Kidney (tissue), 14 donors: ENCODE measurements around the gene COL26A1. TPM values are rescaled to one million over a fixed set of nuclear protein-coding genes. Genes with fewer than 3 reads are reported as not detected.

Experiments used
- DNase-seq, 5 donors: peaks; one replicate each; pipeline ENCODE4 v3.0.0-alpha.2; 2013 to 2020
- FAIRE-seq: peaks from 2 replicates; lab custom pipeline; 2012; peaks lifted over from hg19 to GRCh38; lab: Jason Lieb, UNC
- H3K27ac ChIP-seq, 2 donors: one replicate each; pipeline ENCODE4 v1.7.0; 2013; ENCODE audit warnings: low read depth in 2 of 2, low read length in 2 of 2, inconsistent platforms in 1 of 2
- H3K27me3 ChIP-seq: one replicate; pipeline ENCODE4 v1.7.1; 2013; ENCODE audit warnings: low read length, inconsistent platforms; ENCODE audit not compliant: control insufficient read depth, insufficient read depth
- H3K36me3 ChIP-seq, 3 donors: one replicate each; pipeline versions ENCODE4 v1.7.0 to v1.7.1; 2013; ENCODE audit warnings: low read length in 3 of 3, control low read depth in 1 of 3, inconsistent platforms in 1 of 3; ENCODE audit not compliant: insufficient read depth in 3 of 3, control insufficient read depth in 2 of 3
- H3K4me1 ChIP-seq, 3 donors: one replicate each; pipeline versions ENCODE4 v1.7.0 to v1.7.1; 2013; ENCODE audit warnings: low read length in 3 of 3, inconsistent platforms in 1 of 3, low read depth in 1 of 3; ENCODE audit not compliant: control insufficient read depth in 2 of 3, insufficient read depth in 2 of 3
- H3K4me3 ChIP-seq, 3 donors: one replicate each; pipeline versions ENCODE4 v1.7.0 to v1.8.1; 2013; ENCODE audit warnings: low read length in 3 of 3, control low read depth in 1 of 3, inconsistent platforms in 1 of 3
- H3K9ac ChIP-seq, 3 donors: one replicate each; pipeline versions ENCODE4 v1.7.0 to v1.7.1; 2013; ENCODE audit warnings: low read length in 3 of 3, control low read depth in 1 of 3, inconsistent platforms in 1 of 3
- H3K9me3 ChIP-seq, 3 donors: one replicate each; pipeline versions ENCODE4 v1.7.0 to v1.7.1; 2013; ENCODE audit warnings: low read length in 3 of 3, control low read depth in 1 of 3, inconsistent platforms in 1 of 3; ENCODE audit not compliant: control insufficient read depth in 2 of 3, insufficient read depth in 1 of 3
- CTCF ChIP-seq: IDR thresholded peaks from 3 replicates; pipeline ENCODE4 v1.5.1; 2012; ENCODE audit warnings: mild to moderate bottlenecking, moderate library complexity, borderline replicate concordance; ENCODE audit not compliant: insufficient read depth; ENCODE audit errors: extremely low read depth
- intact Hi-C: fragments of 100-400 bp; cut with DNase I; formaldehyde crosslinking; loops from one replicate; pipeline ENCODE4 v1.11.1; 2022
- polyA plus RNA-seq: library from polyadenylated mRNA; stranded (reverse); fragments of 350-450 nt; fragmentation: Illumina TruSeq; extraction: RNeasy Lipid Tissue Mini Kit (QIAGEN cat#74804); gene quantifications from one replicate; pipeline ENCODE4 v1.2.3, GENCODE V29; 2014; ENCODE audit warnings: low read depth, low replicate concordance; ENCODE audit not compliant: insufficient read depth
- total RNA-seq: library from RNA; stranded (reverse); fragmentation: NEBNext Ultra II Directional; extraction: Animal tissue kit (Norgen Biotek cat#: 25700); gene quantifications from one replicate; pipeline ENCODE4 v1.2.1, GENCODE V29; 2021
- donor health status: control.
- donor health status: control.
- donor health status: control.
- donor health status: control.
- donor health status: control.
- donor health status: DM: yes; HTN: yes; CAD: no.
- donor health status: Normal renal cell carcinoma (clear cell type).

COL26A1 gene
- total and polyA plus RNA-seq, 2 donors from 2014 or later: 1.2 to 3.5 TPM

- H3K36me3 ChIP-seq: no peaks in the 10 kb centered on the region
- TF ChIP-seq CTCF: no peak
- no peak overlapping the region for H3K9ac ChIP-seq
- H3K4me3 ChIP-seq: no peak overlapping the region
- H3K27ac ChIP-seq: no peak overlapping the region
- no peaks in the 10 kb centered on the region for H3K9me3 ChIP-seq
- intact Hi-C loops: no loop called here
- FAIRE-seq (no peak), DNase-seq (peak in 1 of 5 donors; percentile 62)
- no peaks in the 10 kb centered on the region for H3K27me3 ChIP-seq
- H3K4me1 ChIP-seq: no peaks in the 10 kb centered on the region
These were observed 181.2 kb downstream of the COL26A1 start for GRCh38 chr7:101543846-101544245.

GRCh38 chr7:101545441-101546190 is 182.9 kb downstream of the COL26A1 start:
- no peak overlapping the region for H3K9ac ChIP-seq
- H3K36me3 ChIP-seq: no peaks in the 10 kb centered on the region
- no peak overlapping the region for H3K27ac ChIP-seq
- DNase-seq (peak in 1 of 5 donors; percentile 37), FAIRE-seq (no peak)
- H3K9me3 ChIP-seq: no peaks in the 10 kb centered on the region
- intact Hi-C loops: no loop called here
- no peaks in the 10 kb centered on the region for H3K27me3 ChIP-seq
- no peak overlapping the region for H3K4me3 ChIP-seq
- no peak for TF ChIP-seq CTCF
- H3K4me1 ChIP-seq: no peaks in the 10 kb centered on the region

- DNase-seq (peak in 2 of 5 donors; percentile 24 to 31), FAIRE-seq (no peak)
- TF ChIP-seq CTCF: no peak
- intact Hi-C loops: no loop called here
- Histone ChIP-seq H3K27ac (no peak overlapping the region), H3K36me3 (no peaks in the 10 kb centered on the region), H3K4me3 (no peak overlapping the region), H3K9ac (no peak overlapping the region), H3K9me3 (no peaks in the 10 kb centered on the region), H3K4me1 (no peaks in the 10 kb centered on the region), H3K27me3 (no peaks in the 10 kb centered on the region)
These were observed 183.7 kb downstream of the COL26A1 start for GRCh38 chr7:101546308-101546936.
